Measurements from ENCODE around the gene SART3. TPM values are rescaled to one million over a fixed set of nuclear protein-coding genes. Genes with fewer than 3 reads are reported as not detected.
"Not testable (repeated sequence)": the region's sequence is repeated elsewhere in the genome, so short reads cannot be mapped to it uniquely, and the experiment has no call there.

SART3 gene
- total RNA-seq, 1 donor from 2014 or later = 43.5 TPM

DNA sequence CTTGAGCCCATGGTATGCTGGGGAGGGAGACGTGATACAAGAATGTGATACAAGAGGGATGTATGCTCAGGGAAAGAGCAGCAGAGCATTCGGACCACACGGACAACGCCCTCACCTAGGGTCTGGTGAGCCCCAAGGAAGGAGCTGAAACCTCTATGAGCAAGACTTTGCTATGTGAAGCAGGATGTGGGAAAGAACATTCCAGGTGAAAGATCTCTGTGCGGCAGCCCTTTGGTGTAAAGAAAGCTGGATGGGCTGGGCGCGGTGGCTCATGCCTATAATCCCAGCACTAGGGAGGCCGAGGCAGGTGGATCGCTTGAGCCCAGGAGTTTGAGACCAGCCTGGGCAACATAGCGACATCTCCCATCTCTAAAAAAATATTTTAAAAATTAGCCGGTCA lies 62.8 kb downstream of the SART3 start:
- DNase-seq (ENCODE audit: low spot score) = no peak

DNA sequence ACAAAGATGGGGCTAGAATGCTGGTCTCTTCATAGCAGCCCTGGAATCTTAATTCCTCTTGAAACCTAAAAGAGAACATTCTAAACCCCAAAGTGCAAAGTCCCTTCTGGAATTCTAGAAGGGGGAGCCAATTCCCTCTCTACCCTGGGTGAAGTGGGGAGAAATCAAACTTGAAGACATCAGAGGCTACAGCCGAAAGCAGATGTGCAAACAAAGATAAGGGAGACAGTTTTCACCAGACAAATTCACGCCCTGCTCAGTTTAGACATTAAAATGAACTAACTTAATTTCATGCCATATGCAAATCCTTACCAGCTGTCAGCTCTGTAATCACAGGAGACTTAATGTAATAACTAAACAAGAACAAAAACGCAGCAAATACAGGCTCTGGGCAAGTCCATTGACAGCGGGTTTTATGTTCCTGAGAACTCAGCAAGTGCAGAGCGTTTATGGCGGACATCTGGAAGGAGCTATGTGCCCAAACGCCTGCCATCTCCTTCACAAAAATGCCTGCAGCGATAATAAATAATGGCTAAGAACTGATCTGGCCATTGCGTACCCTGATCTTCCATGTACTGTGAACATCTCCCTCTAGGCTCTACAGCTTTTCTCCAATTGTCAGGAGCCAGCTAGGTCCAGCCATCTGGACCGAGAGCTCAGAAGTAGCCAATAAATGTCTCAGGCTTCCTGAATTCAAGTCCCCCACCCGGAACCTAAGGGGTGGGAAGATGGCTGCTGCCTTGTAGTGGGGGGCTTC lies 65.0 kb downstream of the SART3 start:
- no peak for DNase-seq (ENCODE audit: low spot score)

DNA sequence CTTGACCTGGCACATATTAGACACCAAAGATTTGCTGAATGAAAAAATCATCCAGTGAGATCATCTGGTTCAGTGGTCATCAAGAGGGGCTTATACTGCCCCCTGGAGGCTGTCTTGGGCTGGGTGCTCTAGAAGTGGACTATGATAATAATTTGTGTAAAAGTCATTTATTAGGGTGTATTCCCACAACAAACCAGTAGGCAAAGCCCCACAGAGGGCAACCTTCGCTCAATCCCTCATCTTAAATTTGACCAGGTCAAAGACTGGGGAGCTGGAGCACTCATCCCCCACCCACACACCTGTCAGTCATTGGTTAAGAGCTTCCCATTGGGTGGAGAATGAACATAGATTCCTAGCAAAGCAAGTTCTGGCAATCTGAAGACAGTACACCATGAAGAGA lies 65.9 kb downstream of the SART3 start:
- no peak for DNase-seq (ENCODE audit: low spot score)

DNA sequence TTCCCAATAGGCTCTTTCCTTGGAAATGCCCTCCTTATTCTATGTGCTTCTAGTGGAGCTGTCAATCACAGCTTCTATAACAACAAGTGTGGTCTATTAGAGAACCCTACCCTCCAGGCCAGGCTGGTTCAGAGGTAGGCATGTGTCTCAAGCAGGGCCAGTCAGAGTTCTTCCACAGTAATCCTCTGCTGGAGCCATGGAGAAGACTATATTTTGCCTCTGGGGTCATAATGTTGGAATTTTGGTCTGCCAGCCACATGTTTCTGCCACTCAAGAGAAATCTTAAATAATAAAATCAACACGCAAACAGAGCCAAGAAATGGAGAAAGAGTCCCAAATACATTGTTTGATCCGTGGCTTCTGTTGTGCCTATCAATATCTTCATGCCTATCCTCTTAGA lies 69.7 kb downstream of the SART3 start:
- DNase-seq (ENCODE audit: low spot score) = no peak

DNA sequence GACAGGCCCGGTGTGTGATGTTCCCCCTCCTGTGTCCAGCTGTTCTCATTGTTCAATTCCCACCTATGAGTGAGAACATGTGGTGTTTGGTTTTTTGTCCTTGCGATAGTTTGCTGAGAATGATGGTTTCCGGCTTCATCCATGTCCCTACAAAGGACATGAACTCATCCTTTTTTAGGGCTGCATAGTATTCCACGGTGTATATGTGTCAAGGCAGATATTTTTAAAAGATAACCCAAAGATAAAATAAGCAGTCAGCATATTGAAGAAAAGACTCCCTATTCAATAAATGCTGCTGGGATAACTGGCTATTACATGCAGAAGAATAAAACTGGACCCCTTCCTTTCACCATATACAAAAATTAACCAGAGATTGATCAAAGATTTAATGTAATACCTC lies 73.9 kb downstream of the SART3 start:
- DNase-seq (ENCODE audit: low spot score) = not testable (repeated sequence)

DNA sequence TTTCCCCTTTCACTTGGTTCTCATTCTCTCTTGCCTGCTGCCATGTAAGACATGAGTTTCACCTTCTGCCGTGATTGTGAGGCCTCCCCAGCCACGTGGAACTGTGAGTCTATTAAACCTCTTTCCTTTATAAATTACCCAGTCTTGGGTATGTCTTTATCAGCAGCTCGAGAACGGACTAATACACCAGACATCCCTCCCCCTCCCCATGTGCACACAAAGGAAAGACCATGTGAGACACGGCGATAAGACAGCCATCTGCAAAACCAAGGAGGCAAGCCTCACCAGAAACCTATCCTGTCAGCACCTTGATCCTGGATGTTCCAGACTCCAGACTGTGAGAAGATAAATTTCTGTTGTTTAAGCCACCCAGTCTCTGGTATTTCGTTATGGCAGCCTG lies 75.6 kb downstream of the SART3 start:
- DNase-seq (ENCODE audit: low spot score) = not testable (repeated sequence)

DNA sequence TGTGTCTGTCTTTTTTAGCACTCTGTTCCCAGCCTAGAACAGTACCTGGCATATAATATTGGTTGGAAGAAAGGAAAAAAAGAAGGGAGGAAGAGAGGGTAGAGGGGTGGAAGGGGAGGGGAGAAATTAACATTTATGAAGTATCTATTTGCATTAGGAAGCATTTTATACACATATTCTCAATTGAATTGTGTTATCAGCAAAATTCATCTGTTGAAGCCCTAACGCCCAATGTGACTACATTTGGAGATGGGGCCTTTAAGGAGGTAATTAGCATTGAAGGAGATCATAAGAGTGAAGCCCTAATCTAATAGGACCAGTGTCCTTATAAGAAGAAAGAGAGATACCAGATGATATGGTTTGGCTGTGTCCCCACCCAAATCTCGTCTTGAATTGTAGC lies 76.1 kb downstream of the SART3 start:
- DNase-seq (ENCODE audit: low spot score) = no peak

DNA sequence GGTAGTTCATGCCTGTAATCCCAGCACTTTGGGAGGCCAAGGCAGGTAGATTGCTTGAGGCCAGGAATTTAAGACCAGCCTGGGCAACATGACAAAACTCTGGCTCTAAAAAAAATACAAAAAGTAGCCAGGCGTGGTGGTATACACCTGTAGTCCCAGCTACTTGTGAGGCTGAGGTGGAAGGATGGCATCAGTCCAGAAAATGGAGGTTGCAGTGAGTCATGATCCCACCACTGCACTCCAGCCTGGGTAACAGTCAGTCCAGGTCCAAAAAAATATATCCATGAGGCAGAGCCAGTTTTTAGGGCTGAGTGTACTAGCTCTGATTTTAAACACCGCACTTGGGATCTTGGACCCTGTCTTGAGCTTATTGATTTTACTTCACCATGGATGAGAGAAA lies 76.5 kb downstream of the SART3 start:
- no peak for DNase-seq (ENCODE audit: low spot score)

DNA sequence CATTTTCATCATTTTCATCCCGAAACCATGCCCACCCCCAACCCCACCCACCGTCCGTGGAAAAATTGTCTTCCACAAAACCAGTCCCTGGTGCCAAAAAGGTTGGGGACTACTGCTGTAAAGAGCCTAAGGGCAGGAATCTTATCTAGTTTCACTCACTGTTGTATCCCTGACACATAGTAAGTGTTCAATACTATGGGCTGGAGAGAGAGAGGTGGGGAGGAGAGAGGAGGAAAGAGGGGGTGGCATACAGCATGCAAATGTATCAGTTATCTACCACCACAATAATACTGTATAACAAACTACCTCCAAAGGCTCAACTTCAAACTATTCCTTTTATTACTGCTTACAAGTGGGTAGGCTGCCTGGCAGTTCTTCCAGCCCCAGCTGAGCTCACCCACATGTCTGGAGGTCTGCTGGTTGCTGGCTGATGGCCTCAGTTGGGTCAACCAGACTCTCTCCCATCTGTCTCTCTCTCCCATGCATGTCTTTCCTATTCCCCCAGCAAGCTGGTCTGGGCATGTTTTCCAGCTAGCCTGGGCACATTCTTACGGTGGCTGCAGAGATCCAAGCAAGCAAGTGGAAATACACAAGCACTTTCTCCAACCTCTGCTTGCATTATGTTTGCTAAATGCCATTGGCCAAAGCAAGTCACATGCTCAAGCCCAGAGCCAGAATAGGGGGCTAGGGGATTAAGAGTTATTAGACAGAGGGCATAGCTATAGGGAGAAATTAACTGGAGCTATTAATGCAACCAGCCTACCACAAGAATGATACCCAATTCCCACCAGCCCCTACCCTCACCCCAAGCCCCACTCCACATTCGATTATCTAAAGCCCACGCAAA lies 77.5 kb downstream of the SART3 start:
- DNase-seq (ENCODE audit: low spot score) = no peak

DNA sequence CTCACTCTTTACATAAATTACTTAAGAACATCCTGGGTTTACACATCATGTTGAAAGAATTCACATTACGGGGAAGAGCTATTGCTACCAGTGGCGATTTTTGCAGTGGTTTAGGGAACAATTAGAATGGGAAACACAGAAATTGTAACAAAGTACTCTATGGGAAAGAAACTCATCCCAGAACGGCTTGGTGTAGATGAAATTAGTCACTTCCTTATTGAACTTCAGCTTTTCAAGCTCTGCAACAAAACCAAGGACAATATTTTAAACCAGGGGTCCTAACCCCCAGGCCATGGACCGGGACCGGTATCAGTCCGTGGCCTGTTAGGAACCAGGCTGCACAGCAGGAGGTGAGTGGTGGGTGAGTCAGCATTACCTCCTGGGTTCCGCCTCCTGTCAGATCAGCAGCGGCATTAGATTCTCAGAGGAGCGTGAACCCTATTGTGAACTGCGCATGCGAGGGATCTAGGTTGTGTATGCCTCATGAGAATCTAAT lies 78.2 kb downstream of the SART3 start:
- DNase-seq (ENCODE audit: low spot score) = no peak

DNA sequence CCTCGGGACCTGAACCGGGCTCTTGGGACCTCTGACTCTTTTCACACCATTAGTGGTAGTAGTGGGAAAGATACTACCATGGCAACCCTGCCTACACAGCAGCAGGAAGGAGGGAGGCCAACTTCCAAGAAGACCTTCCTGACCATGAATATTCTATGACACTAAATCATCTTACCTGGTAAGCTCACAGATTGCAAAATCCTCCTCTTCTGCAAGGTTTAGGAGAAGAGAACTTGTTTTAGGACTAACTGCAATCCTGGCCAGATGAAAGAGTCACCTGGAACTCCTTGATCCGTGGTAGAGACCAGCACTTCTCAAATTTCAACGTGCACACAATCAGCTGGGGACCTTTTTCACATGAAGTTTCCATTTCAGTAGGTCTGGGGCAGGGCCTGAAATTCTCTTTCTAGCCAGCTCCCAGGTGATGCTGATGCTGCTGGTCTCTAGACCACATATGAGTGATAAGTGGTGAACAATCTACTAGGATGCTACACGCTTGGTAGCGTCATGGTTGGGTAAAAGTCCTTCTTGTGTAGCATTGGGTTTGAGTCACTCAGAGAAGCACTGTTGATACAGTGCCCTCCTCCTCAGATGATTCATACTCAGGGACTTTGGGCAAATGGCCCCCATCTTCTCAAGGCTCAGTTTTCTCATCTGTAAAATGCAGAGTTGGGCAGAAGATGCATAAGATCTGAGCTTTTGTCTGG lies 81.5 kb downstream of the SART3 start:
- DNase-seq (ENCODE audit: low spot score) = no peak

DNA sequence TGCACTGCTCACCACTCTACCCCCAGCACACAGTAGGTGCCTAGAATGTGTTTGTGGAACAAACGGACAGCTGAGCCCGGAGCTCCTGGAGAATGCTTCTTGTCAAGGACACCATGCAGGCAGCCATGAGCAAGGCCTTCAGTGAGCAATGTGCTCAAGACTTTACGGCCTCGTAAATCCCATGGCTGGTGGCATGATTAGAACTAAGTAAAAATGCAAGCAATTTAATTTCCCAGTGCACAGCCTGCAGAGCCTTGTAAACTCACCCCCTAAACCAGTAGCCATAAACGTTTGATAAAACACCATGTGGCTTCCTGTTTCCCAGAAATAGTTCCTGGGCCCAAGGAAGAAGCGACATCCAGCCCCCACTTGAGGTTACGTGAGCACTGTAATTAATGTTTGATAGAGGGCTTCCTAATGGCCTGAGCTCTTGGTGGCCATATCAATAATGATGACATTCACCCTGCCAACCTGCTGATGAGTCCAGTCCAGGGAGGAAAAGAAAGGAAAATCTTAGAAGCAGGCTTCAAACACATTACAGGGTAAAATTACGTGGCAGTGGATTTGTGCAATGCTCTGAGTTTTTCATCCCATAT lies 82.3 kb downstream of the SART3 start:
- DNase-seq (ENCODE audit: low spot score) = no peak

DNA sequence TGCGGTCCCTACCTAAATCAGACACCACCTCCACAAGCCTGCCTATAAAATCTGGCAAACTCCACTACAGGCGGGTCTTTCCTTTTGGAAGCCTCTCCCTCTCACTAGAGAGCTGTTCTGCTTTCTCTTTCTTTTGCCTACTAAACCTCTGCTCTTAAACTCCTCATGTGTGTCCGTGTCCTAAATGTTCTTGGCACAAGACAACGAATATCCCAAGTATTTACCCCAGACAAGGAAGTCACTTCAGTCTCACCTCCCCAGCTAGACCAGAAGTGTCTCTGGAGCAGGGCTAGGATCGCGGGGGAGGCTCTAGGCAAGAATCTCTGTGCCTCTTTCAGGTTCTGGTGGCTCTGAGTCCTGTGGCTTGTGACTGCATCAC lies 83.1 kb downstream of the SART3 start:
- no peak for DNase-seq (ENCODE audit: low spot score)

DNA sequence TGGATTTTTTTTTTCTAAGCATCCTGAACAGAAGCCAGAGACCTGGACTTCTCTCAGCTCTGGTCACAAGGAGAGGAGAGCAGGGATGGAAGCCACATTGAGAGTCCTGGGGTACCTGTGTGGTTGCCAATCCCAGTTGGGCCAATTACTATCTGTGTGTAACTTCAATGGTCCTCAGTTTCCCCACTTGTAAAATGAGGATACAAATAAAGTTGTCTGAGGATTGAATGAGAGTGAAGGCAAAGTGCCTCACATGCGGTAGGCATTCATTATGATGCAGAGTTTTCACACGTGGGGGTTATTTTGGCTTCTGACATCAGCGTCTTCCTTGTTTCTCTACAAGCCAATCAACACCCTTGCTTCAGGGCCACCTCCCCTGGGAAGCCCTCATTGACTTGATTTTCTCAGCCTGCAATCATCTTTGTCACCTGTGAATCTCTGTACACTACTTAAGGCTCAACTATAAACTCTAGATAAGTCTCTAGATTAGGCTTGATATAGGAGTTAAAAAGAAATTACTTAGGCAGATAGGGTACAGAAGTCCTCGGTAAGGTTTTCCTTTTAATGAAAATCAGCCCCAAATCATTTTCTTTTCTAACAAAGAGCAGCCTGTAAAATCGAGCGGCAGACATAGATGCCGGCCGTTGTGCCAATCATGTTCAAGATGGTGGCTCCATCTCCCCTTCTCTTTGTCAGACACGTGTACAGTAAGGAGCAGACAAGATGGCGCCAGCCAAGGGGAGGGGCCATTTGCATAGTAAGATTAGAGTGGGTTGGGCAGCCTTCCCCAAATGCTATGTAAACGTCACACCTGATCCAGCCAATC lies 83.7 kb downstream of the SART3 start:
- DNase-seq (ENCODE audit: low spot score) = no peak

DNA sequence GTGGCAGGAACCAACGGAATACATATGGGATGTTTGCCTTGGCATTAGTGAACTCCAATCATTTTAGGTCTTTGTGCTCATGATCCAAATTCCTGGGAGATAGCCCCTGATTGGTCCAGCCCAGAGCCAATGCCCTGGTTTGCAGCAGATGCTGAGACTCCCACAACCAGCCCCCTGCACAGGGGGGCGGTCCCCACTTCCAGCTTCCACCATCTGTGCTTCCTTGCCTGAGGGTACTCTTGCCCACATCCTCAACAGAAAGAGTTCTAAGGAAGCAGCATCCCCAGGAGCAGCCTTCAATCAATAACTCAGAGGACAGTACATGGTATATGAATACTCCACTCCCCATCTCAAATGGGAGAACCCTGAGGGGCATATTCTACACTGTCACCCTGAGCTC lies 85.6 kb downstream of the SART3 start:
- DNase-seq (ENCODE audit: low spot score) = no peak

DNA sequence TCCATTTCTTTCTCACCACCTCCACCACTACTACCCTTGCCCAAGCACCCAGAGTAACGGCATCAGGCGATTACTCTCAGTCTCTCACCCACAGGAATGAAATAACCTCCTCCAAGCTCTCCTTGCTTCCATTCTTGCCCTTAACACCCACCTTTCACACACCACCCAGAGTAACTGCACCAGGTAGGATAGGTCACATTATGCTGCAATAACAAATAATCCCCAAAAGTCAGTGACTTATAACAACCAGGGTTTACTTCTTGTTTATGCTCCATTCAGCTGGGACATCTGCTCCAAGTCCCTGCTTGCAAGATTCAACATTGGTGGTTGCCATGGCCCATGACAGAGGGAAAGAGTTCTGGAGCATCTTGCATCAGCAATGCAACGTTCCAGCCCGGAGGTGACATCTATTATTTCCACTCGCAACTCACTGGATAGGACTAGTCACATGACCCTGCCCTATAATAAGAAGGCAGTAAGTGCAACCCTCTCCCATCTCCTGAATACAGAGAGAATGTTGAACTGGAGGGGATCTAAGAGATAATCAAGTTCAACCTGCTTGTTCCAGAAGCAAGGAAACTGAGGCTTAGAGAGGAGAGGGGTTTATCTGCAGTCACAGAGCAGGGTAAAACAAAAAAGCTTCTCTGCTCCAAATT lies 87.4 kb downstream of the SART3 start:
- no peak for DNase-seq (ENCODE audit: low spot score)

Measured in mesenteric fat pad (tissue), 1 donor.